HT1080 (cell line): ENCODE measurements around the gene MAEL. TPM values are rescaled to one million over a fixed set of nuclear protein-coding genes. Genes with fewer than 3 reads are reported as not detected.
A peak's percentile ranks its signal among the peaks of the same experiment; 100 is the strongest.

Experiments
- DNase-seq: peaks from one replicate; pipeline ENCODE4 v3.0.0-alpha.2; 2015; ENCODE audit warnings: low read depth
- small RNA-seq: library from RNA; depleted of rRNA; stranded (forward); fragments of <200 nt; gene quantifications from one replicate; pipeline ENCODE3, GENCODE V24; 2014
- total RNA-seq: library from RNA; depleted of rRNA; stranded (reverse); fragments of >200 nt; shearing (Covaris generic); gene quantifications from 2 replicates; pipeline ENCODE4 v1.2.3, GENCODE V29; 2014; rRNA removed

MAEL gene
- total RNA-seq, 1 experiment from 2014 or later = 0.13 TPM

- peak; percentile 61 for DNase-seq
These were observed 66.0 kb downstream of the MAEL start for GRCh38 chr1:167054946-167055630.

GRCh38 chr1:167056529-167057231, 67.6 kb downstream of the MAEL start:
- no peak for DNase-seq

- peak; percentile 84 for DNase-seq
These were observed 68.2 kb downstream of the MAEL start for GRCh38 chr1:167057241-167057688.

DNA sequence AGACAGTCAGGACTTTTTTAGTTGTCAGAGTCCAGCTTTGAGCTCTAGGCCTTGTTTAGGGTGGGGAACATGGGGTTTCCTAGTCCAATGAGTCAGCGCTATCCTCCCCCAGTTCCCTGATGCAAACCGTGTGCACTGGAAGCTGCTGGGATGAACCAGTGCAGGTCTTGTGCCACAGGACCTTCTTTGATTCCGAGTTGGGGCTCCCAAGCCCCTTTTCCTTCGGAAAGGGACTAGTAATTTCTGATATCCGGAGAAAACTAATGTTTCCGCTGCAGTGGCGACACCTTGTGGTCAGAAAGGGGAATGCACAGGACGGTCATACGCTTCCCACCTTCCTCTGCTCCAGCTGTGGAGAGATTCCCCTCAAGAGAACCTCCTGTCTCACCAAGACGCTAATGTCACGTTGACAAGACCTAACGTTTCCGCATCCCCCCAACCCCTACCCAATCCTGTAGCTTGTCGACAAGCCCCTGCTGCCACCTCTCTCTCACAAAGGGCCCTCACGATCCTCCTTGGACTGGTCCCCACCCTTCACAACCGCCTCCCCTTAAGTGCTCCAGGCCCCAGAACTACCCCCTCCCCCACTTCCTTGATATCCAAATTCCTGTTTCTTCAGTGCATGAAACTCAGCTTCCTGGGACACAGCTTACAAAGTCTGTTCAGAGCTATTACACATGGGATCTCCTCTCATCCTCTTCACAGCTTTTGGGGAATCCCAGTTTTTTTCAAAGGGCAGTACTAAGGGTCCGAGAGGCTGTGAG, 70.1 kb downstream of the MAEL start:
- DNase-seq = peak; percentile 80

GRCh38 chr1:167059809-167060107, 70.7 kb downstream of the MAEL start:
- DNase-seq = no peak

DNA sequence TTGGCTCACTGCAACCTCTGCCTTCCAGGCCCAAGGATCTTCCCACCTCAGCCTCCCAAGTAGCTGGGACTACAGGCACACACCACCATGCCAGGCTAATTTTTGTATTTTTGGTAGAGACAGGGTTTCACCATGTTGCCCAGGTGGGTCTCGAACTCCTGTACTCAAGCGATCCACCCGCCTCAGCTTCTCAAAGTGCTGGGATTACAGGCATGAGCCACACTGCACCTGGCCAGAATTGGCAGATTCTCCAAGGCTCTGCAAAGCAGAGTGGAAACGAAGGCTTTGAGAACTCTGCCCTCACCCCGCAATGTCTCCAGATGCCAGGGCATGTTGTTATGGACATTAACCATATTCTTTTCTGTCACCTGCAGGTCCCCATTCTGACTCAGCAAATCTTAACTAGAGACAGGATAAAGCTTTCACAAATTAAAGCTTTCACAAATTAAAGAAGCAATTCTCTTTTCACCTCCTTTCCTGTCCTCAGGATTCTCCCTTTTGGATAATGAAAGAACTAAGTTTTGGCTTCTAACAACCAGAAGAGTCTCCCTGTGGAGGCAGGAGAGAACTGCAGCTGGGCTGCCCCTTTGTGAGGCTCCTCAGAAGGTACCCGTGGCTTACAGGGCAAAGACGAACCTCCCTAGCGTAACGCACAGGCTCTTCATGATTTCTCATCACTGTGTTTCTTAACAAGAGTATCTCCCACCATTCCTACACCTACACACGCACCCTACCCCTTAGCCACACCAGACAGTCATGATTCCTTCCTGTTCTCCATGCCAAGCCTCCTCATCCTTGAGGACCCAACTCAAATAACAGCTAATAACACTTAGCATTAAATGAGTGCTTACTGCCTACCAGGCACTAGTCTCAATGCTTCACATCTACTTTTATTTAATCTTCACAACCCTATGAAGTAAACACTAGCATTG, 71.3 kb downstream of the MAEL start:
- no peak for DNase-seq

- DNase-seq = no peak
These were observed 72.0 kb downstream of the MAEL start for GRCh38 chr1:167061073-167061464.

DNA sequence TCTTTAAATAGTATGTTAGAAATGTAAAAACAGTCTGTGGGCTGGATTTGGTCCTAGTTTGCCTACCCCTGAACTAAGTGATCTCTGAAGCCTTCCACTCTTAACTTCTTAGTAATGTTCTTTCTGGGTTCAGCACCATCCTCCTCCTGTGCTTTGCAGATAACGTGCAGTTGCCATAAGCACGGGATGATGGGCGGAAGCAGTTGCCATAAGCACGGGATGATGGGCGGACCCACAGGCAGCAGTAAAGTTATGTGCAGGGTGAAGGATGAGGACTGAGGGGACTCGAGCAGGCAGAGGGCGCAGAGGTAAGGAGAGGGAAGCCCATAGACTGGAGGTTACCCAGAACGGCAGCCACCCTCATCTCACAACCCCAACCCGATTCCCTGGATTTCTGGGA, 75.5 kb downstream of the MAEL start:
- no peak for DNase-seq

DNA sequence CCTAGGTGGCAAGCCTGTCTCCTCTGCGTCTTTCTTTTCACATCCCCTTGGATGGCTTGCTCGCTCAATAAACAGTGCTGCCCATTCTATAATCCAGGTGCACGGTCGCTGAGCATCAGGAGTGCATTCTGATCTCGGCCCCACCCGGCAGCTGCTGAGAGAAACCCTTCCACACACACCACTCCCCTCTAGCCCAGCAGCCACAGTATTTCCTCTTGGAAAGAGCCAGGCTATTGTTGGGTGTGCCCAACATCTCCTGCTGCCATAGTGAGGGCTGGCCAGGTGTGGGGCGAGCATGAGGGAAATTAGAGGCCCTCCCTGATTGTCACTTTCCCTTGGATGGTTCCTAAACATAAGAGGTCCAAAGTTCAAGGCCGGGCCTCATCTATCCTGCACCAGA, 76.4 kb downstream of the MAEL start:
- no peak for DNase-seq

GRCh38 chr1:167066333-167067122, 77.4 kb downstream of the MAEL start:
- peak; percentile 64 for DNase-seq

- DNase-seq = no peak
These were observed 78.8 kb downstream of the MAEL start for GRCh38 chr1:167067904-167068303.

GRCh38 chr1:167068761-167069160, 79.7 kb downstream of the MAEL start:
- no peak for DNase-seq

- DNase-seq = no peak
These were observed 82.2 kb downstream of the MAEL start for GRCh38 chr1:167071286-167071685.

Small RNAs within 50 kb of the gene (small RNA-seq; reads per million reads assigned to genes)
- gene RNA5SP65 = 1.3 reads per million, percentile 78 among the genes with 10 or more reads in this experiment

Other genes starting within 250 kb of the MAEL start
- gene POGK, start 149.8 kb upstream of the MAEL start, total RNA-seq = 27.8 and 31.3 TPM in 2 replicates
- 9.3 and 13.6 TPM in 2 replicates for gene TADA1, start 113.0 kb upstream of the MAEL start, total RNA-seq
- 8.3 and 15.4 TPM in 2 replicates for gene ILDR2, start 13.7 kb upstream of the MAEL start, total RNA-seq
- 0.19 and 1.0 TPM in 2 replicates for gene GPA33, start 101.1 kb downstream of the MAEL start, total RNA-seq
- 0.07 and 0.14 TPM in 2 replicates for gene STYXL2, start 104.8 kb downstream of the MAEL start, total RNA-seq
- gene POU2F1, start 231.6 kb downstream of the MAEL start, total RNA-seq = 4.6 and 5.0 TPM in 2 replicates